H9 (cell line): ENCODE data around the gene MAP3K9. TPM values are rescaled to one million over a fixed set of nuclear protein-coding genes. Genes with fewer than 3 reads are reported as not detected.

Source experiments
- DNase-seq: peaks from one replicate; pipeline ENCODE4 v3.0.0-alpha.2; 2017
- H2AFZ ChIP-seq: one replicate; pipeline ENCODE4 v1.6.1; 2013; ENCODE audit warnings: mild to moderate bottlenecking, low read length, control low read depth, moderate library complexity
- H2AK5ac ChIP-seq: 2 replicates; pipeline ENCODE4 v1.6.1; 2013; ENCODE audit warnings: low read length, control low read depth, mixed read lengths; ENCODE audit not compliant: insufficient read length
- H2BK120ac ChIP-seq: one replicate; pipeline ENCODE4 v1.6.1; 2013; ENCODE audit warnings: low read depth, mild to moderate bottlenecking, low read length, control low read depth, inconsistent platforms; ENCODE audit not compliant: poor library complexity, severe bottlenecking
- H2BK12ac ChIP-seq: 2 replicates; pipeline ENCODE4 v1.6.1; 2013; ENCODE audit warnings: low read length, control low read depth, mixed read lengths, low read depth; ENCODE audit not compliant: insufficient read length
- H2BK15ac ChIP-seq: 2 replicates; pipeline ENCODE4 v1.6.1; 2013; ENCODE audit warnings: low read depth, low read length, control low read depth
- H2BK20ac ChIP-seq: one replicate; pipeline ENCODE4 v1.6.1; 2013; ENCODE audit warnings: low read depth, mild to moderate bottlenecking, low read length, control low read depth, inconsistent platforms; ENCODE audit not compliant: poor library complexity, severe bottlenecking
- H2BK5ac ChIP-seq: 2 replicates; pipeline ENCODE4 v1.6.1; 2013; ENCODE audit warnings: low read length, control low read depth, mixed read lengths; ENCODE audit not compliant: insufficient read length
- H3K14ac ChIP-seq: 2 replicates; pipeline ENCODE4 v1.6.1; 2013; ENCODE audit warnings: low read length, control low read depth; ENCODE audit not compliant: insufficient read depth
- H3K18ac ChIP-seq: 2 replicates; pipeline ENCODE4 v1.6.1; 2013; ENCODE audit warnings: low read depth, mild to moderate bottlenecking, mixed read lengths, low read length, control low read depth; ENCODE audit not compliant: insufficient read length
- H3K23ac ChIP-seq: 2 replicates; pipeline ENCODE4 v1.6.1; 2013; ENCODE audit warnings: low read length, control low read depth, mixed read lengths, low read depth; ENCODE audit not compliant: insufficient read length
- H3K23me2 ChIP-seq: 2 replicates; pipeline ENCODE4 v1.6.1; 2013; ENCODE audit warnings: low read depth, mild to moderate bottlenecking, mixed read lengths, low read length, control low read depth; ENCODE audit not compliant: insufficient read length, poor library complexity, severe bottlenecking
- H3K27ac ChIP-seq: 2 replicates; pipeline ENCODE4 v1.5.1; 2013; ENCODE audit warnings: low read length, control low read depth, mixed read lengths, low read depth; ENCODE audit not compliant: insufficient read length
- H3K27me3 ChIP-seq: 2 replicates; pipeline ENCODE4 v1.6.1; 2013; ENCODE audit warnings: low read length, control low read depth, inconsistent platforms; ENCODE audit not compliant: insufficient read depth
- H3K4ac ChIP-seq: 2 replicates; pipeline ENCODE4 v1.6.1; 2013; ENCODE audit warnings: low read depth, mild to moderate bottlenecking, control low read depth, inconsistent platforms, low read length, moderate library complexity
- H3K4me1 ChIP-seq: 2 replicates; pipeline ENCODE4 v1.6.1; 2013; ENCODE audit warnings: low read length, control low read depth, inconsistent platforms; ENCODE audit not compliant: insufficient read depth
- H3K4me2 ChIP-seq: 2 replicates; pipeline ENCODE4 v1.6.1; 2013; ENCODE audit warnings: low read length, control low read depth, mixed read lengths; ENCODE audit not compliant: insufficient read length, insufficient read depth
- H3K56ac ChIP-seq: 2 replicates; pipeline ENCODE4 v1.6.1; 2013; ENCODE audit warnings: low read depth, mild to moderate bottlenecking, mixed read lengths, low read length, control low read depth; ENCODE audit not compliant: insufficient read length
- H3K79me1 ChIP-seq: 2 replicates; pipeline ENCODE4 v1.6.1; 2013; ENCODE audit warnings: low read depth, mild to moderate bottlenecking, moderate library complexity, low read length, control low read depth, inconsistent platforms; ENCODE audit not compliant: insufficient read depth, poor library complexity, severe bottlenecking
- H3K79me2 ChIP-seq: 2 replicates; pipeline ENCODE4 v1.6.1; 2013; ENCODE audit warnings: low read length, control low read depth, inconsistent platforms; ENCODE audit not compliant: insufficient read depth
- H3K9ac ChIP-seq: 2 replicates; pipeline ENCODE4 v1.6.1; 2013; ENCODE audit warnings: low read length, control low read depth, mixed read lengths; ENCODE audit not compliant: insufficient read length; ENCODE audit errors: extremely low read depth
- H3K9me3 ChIP-seq: one replicate; pipeline ENCODE4 v1.6.1; 2013; ENCODE audit warnings: low read depth, low read length, inconsistent platforms; ENCODE audit not compliant: control insufficient read depth
- H3T11ph ChIP-seq: one replicate; pipeline ENCODE4 v1.6.1; 2013; ENCODE audit warnings: mild to moderate bottlenecking, low read length, control low read depth, inconsistent platforms
- H4K20me1 ChIP-seq: one replicate; pipeline ENCODE4 v1.6.1; 2013; ENCODE audit not compliant: control insufficient read depth, insufficient read length, insufficient read depth
- H4K5ac ChIP-seq: 2 replicates; pipeline ENCODE4 v1.6.1; 2013; ENCODE audit warnings: low read depth, mild to moderate bottlenecking, mixed read lengths, low read length, control low read depth; ENCODE audit not compliant: insufficient read length
- H4K8ac ChIP-seq: replicated peaks from 2 replicates; pipeline ENCODE4 v1.6.1; 2013; ENCODE audit warnings: low read length, control low read depth, mixed read lengths, low read depth; ENCODE audit not compliant: insufficient read length
- H4K91ac ChIP-seq: 2 replicates; pipeline ENCODE4 v1.6.1; 2013; ENCODE audit warnings: low read depth, mild to moderate bottlenecking, moderate library complexity, mixed read lengths, low read length, control low read depth; ENCODE audit not compliant: insufficient read length
- H3K27ac Mint-ChIP-seq, 3 experiments: 2 replicates in 2 of 3; 3 replicates in 1 of 3; pipeline ENCODE4 v1.8.0; 2020 to 2021; ENCODE audit warnings: mixed read lengths in 3 of 3, mild to moderate bottlenecking in 1 of 3, moderate library complexity in 1 of 3
- H3K27me3 Mint-ChIP-seq: 2 replicates; pipeline ENCODE4 v1.8.0; 2021; ENCODE audit warnings: low read depth, mild to moderate bottlenecking, moderate library complexity, mixed read lengths
- H3K36me3 Mint-ChIP-seq, 3 experiments: 2 replicates in 2 of 3; 3 replicates in 1 of 3; pipeline ENCODE4 v1.8.0; 2020 to 2021; ENCODE audit warnings: low read depth in 3 of 3, mixed read lengths in 3 of 3; ENCODE audit not compliant: insufficient read depth in 1 of 3
- H3K4me1 Mint-ChIP-seq, 2 experiments: 2 replicates each; pipeline ENCODE4 v1.8.0; 2020; ENCODE audit warnings: mixed read lengths in 2 of 2
- H3K4me3 Mint-ChIP-seq, 2 experiments: 2 replicates in 1 of 2; 3 replicates in 1 of 2; pipeline ENCODE4 v1.8.0; 2020 to 2021; ENCODE audit warnings: mild to moderate bottlenecking in 2 of 2, mixed read lengths in 2 of 2, moderate library complexity in 1 of 2
- H3K9me3 Mint-ChIP-seq, 2 experiments: 2 replicates in 1 of 2; 3 replicates in 1 of 2; pipeline ENCODE4 v1.8.0; 2020; ENCODE audit warnings: mild to moderate bottlenecking in 2 of 2, mixed read lengths in 2 of 2, moderate library complexity in 1 of 2
- CTCF ChIP-seq: fragments of 200-600 bp; sonication (generic); conservative IDR thresholded peaks from 3 replicates; pipeline ENCODE4 v1.8.0; 2021; ENCODE audit warnings: antibody characterized with exemption, mild to moderate bottlenecking
- WGBS: extraction: QIAGEN DNeasy Blood & Tissue Kit; methylation state at CpG from one replicate; pipeline ENCODE4 v1.1.7; 2013; ENCODE audit warnings: missing lambda C conversion rate, low lambda C conversion rate, mixed read lengths; ENCODE audit not compliant: insufficient read length; ENCODE audit errors: extremely low coverage; 5-methylcytosine and 5-hydroxymethylcytosine counted together
- total RNA-seq: library from RNA; stranded (reverse); gene quantifications from 2 replicates; pipeline ENCODE4 v1.2.1, GENCODE V29; 2021

MAP3K9 gene
- total RNA-seq, 1 experiment from 2014 or later = 20.0 TPM

- H3K79me2 ChIP-seq = peaks cover 1% of the 10 kb centered on the region; the same call in 1 of the 2 replicates
- no peak overlapping the region for H3K14ac ChIP-seq
- no peak overlapping the region for H3K4ac ChIP-seq
- H3K4me2 ChIP-seq = no peak overlapping the region
- no peaks in the 10 kb centered on the region for H3K9me3 ChIP-seq
- H2BK120ac ChIP-seq = no peak overlapping the region
- no peak overlapping the region for H2BK12ac ChIP-seq
- H3K56ac ChIP-seq = no peak overlapping the region
- H4K8ac ChIP-seq = no peak overlapping the region
- H4K91ac ChIP-seq = no peak overlapping the region
- Mint-ChIP-seq H3K4me3 (no peak overlapping the region; a peak in 1 of 5 replicates), H3K27me3 (no peaks in the 10 kb centered on the region), H3K36me3 (peaks cover 25 to 72% (median 56%) of the 10 kb centered on the region in 3 experiments), H3K4me1 (no peaks in the 10 kb centered on the region), H3K27ac (no peak overlapping the region), H3K9me3 (no peaks in the 10 kb centered on the region)
- H3K18ac ChIP-seq = no peak overlapping the region
- peaks cover 5% of the 10 kb centered on the region for H3K79me1 ChIP-seq
- no peaks in the 10 kb centered on the region for H3K4me1 ChIP-seq
- DNase-seq = no peak
- H3K9ac ChIP-seq = no peak overlapping the region
- H3K27me3 ChIP-seq = no peaks in the 10 kb centered on the region
- no peak overlapping the region for H2BK20ac ChIP-seq
- H2BK5ac ChIP-seq = no peak overlapping the region
- TF ChIP-seq CTCF = no peak
- H3T11ph ChIP-seq = no peak overlapping the region
- no peak overlapping the region for H3K23ac ChIP-seq
- no peaks in the 10 kb centered on the region for H3K23me2 ChIP-seq
- H3K27ac ChIP-seq = no peak overlapping the region
- no peak overlapping the region for H2AFZ ChIP-seq
- H4K20me1 ChIP-seq = no peaks in the 10 kb centered on the region
- H4K5ac ChIP-seq = no peak overlapping the region
- H2AK5ac ChIP-seq = no peak overlapping the region
- H2BK15ac ChIP-seq = no peak overlapping the region
- no CpG with 5 or more reads among the region's 8 CpGs for WGBS
These were observed 12.8 kb downstream of the MAP3K9 start for GRCh38 chr14:70796551-70796950.
